Breast epithelium (tissue), 3 donors: ENCODE measurements around the gene PLCL2.

ENCODE experiments used
- POLR2A ChIP-seq: fragments of 450-650 bp; IDR thresholded peaks from one replicate; pipeline ENCODE4 v1.6.1; 2016; ENCODE audit warnings: antibody characterized with exemption, mild to moderate bottlenecking, moderate library complexity
- TF ChIP-seq, protein P1 (sequence below), 3 donors: fragments of 450-650 bp; IDR thresholded peaks; one replicate each; pipeline ENCODE4 v1.5.1; 2016 to 2017; ENCODE audit warnings: antibody characterized with exemption in 3 of 3, mild to moderate bottlenecking in 3 of 3, moderate library complexity in 3 of 3

DNA sequence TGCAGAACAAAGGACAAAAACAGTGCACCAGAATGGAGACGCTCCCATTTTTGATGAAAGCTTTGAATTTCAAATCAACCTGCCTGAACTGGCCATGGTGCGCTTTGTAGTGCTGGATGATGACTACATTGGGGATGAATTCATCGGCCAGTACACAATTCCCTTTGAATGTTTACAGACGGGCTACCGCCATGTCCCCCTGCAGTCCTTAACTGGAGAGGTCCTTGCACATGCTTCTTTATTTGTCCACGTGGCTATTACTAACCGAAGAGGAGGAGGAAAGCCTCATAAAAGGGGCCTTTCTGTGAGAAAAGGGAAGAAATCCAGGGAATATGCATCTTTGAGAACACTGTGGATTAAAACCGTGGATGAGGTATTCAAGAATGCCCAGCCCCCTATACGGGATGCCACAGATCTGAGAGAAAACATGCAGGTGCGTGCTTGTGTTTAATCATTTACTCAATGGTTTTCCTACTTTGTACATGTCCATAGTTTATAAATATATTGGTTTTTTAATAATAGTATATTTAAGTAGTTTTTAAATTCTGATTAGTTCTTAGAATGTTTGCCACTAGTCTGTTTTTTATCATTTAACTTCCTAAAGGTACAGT lies 127.1 kb downstream of the PLCL2 start:
- no peak for TF ChIP-seq POLR2A
- TF ChIP-seq, protein P1, sequence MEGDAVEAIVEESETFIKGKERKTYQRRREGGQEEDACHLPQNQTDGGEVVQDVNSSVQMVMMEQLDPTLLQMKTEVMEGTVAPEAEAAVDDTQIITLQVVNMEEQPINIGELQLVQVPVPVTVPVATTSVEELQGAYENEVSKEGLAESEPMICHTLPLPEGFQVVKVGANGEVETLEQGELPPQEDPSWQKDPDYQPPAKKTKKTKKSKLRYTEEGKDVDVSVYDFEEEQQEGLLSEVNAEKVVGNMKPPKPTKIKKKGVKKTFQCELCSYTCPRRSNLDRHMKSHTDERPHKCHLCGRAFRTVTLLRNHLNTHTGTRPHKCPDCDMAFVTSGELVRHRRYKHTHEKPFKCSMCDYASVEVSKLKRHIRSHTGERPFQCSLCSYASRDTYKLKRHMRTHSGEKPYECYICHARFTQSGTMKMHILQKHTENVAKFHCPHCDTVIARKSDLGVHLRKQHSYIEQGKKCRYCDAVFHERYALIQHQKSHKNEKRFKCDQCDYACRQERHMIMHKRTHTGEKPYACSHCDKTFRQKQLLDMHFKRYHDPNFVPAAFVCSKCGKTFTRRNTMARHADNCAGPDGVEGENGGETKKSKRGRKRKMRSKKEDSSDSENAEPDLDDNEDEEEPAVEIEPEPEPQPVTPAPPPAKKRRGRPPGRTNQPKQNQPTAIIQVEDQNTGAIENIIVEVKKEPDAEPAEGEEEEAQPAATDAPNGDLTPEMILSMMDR (IDR thresholded peaks at IDR 0.05): no peak
